GM20000 (cell line): Measurements from ENCODE around the gene NFIX.

ENCODE experiments used
- DNase-seq: peaks from one replicate; pipeline ENCODE4 v3.0.0; 2012; ENCODE audit warnings: low spot score
- CTCF ChIP-seq: IDR thresholded peaks from 2 replicates; pipeline ENCODE4 v1.5.1; 2012; ENCODE audit warnings: mild to moderate bottlenecking, control low read depth; ENCODE audit errors: extremely low read depth, missing control alignments

NFIX gene

GRCh38 chr19:13034636-13035035 lies 39.4 kb downstream of the NFIX start:
- DNase-seq: no peak

GRCh38 chr19:13035820-13036365 lies 40.6 kb downstream of the NFIX start:
- DNase-seq: no peak
- no peak for TF ChIP-seq CTCF

More at GRCh38 chr19:13034636-13035035, 39.4 kb downstream of the NFIX start:
- TF ChIP-seq CTCF: no peak

- no peak for DNase-seq
- no peak for TF ChIP-seq CTCF
Observed at GRCh38 chr19:13036366-13036976, 41.2 kb downstream of the NFIX start.

GRCh38 chr19:13037161-13037560 lies 41.9 kb downstream of the NFIX start:
- DNase-seq: no peak

GRCh38 chr19:13037731-13038130 lies 42.5 kb downstream of the NFIX start:
- no peak for TF ChIP-seq CTCF
- DNase-seq: no peak

More at GRCh38 chr19:13037161-13037560, 41.9 kb downstream of the NFIX start:
- TF ChIP-seq CTCF: no peak

GRCh38 chr19:13038306-13039210 lies 43.3 kb downstream of the NFIX start:
- no peak for TF ChIP-seq CTCF
- no peak for DNase-seq
